HG02678 (cell line): ENCODE data around the gene ASMTL.
"Not testable (repeated sequence)": the region's sequence is repeated elsewhere in the genome, so short reads cannot be mapped to it uniquely, and the experiment has no call there.

Source experiments
- ATAC-seq: cut with Tn5 transposase; IDR thresholded peaks from one replicate; pipeline ENCODE4 v1.9.1; 2021; ENCODE audit warnings: mild to moderate bottlenecking, moderate library complexity; ENCODE audit not compliant: unreplicated experiment

Gene ASMTL

GRCh38 chrX:1411326-1411725 lies 41.4 kb downstream of the ASMTL start:
- ATAC-seq: no peak

GRCh38 chrX:1407035-1407434 lies 45.7 kb downstream of the ASMTL start:
- ATAC-seq: no peak

- not testable (repeated sequence) for ATAC-seq
Observed at GRCh38 chrX:1405769-1406168, 46.9 kb downstream of the ASMTL start.

- ATAC-seq: not testable (repeated sequence)
Observed at GRCh38 chrX:1403867-1404266, 48.8 kb downstream of the ASMTL start.

DNA sequence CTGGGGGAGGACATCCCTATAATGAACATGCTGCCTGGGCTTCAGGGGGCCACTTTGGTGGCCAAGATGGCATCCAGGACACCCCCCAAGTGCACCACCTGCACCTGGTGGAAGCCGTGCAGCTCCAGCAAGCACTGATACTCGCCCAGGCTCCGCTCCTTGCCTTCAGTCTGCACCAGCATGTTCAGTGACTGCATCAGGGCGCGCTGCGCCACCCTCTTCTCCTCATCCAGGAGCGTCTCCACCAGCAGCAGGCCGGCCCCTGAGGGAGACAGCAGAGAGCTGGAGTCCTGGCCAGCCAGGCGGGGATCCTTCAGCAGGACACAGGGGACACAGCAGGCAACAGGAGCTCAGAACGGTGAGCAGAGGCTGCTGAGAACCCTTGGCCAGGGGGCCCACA lies 49.5 kb downstream of the ASMTL start:
- no peak for ATAC-seq

- ATAC-seq: no peak
Observed at GRCh38 chrX:1401611-1402430, 50.9 kb downstream of the ASMTL start.

DNA sequence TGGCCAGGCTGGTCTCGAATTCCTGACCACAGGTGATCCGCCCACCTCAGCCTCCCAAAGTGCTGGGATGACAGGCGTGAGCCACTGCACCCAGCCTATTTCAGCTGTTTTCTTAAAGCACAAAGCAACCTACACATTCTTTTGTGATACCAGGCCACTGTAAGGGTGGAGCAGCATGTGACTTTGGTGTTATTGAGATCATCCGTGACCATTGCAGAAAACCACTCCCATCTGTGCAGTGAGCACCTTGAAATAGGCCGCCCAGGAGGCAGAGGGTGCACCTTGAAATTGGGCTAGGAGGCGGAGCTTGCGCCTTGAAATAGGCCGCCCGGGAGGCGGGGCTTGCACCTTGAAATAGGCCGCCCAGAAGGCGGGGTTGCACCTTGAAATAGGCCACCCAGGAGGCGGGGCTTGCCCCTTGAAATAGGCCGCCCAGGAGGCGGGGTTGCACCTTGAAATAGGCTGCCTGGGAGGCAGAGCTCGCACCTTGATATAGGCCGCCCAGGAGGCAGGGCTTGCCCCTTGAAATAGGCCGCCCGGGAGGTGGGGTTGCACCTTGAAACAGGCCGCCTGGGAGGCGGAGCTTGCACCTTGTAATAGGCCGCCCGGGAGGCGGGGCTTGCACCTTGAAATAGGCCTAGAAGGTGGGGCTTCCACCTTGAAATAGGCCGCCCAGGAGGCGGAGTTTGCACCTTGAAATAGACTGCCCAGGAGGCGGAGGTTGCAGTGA lies 51.8 kb downstream of the ASMTL start:
- no peak for ATAC-seq

GRCh38 chrX:1400049-1400448 lies 52.7 kb downstream of the ASMTL start:
- ATAC-seq: no peak

DNA sequence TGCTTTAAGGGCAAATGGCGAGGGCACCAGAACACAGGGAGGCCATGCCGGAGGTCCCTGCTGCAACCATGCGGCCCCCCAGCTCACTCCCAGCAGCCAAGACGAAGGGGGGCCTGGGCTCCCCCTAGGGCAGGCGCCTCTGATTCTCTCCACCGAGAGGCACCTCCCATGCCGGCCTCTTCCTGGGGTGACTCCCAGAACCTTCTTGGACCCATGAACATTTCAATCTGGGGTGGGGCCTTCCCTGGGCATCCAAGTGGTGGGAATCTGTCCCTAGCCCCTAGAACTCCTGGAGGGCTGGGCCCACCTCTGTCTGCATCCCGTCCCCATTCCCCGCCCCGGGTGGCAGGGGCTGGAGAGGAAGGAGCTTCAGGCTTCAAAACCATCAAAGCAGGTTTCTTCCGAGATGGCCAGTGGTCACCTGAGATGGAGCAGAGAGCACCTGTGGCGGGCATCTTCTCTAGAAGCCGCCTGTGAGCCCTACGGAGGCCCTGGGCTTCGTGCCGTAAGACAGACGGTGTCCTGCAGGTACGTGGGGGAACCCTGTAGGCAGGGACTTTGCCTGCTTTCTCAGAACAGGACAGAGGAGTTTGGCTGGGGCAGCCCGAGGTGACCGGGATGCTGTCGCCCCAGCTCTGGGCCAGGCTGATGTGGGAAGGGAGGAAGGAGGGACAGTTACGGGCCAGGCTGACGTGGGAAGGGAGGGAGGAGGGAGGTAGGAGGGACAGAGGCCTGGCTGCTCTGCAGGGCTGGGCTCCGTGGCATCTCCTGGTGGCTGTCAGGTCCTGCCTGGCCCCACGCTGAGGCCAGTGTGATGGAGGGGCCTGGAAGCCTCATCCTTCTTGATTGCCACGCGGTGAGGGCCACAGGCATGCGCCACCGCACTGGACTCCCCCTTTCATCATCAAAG lies 54.0 kb downstream of the ASMTL start:
- no peak for ATAC-seq

GRCh38 chrX:1397441-1398270 lies 55.1 kb downstream of the ASMTL start:
- ATAC-seq: no peak

GRCh38 chrX:1397001-1397400 lies 55.7 kb downstream of the ASMTL start:
- no peak for ATAC-seq

DNA sequence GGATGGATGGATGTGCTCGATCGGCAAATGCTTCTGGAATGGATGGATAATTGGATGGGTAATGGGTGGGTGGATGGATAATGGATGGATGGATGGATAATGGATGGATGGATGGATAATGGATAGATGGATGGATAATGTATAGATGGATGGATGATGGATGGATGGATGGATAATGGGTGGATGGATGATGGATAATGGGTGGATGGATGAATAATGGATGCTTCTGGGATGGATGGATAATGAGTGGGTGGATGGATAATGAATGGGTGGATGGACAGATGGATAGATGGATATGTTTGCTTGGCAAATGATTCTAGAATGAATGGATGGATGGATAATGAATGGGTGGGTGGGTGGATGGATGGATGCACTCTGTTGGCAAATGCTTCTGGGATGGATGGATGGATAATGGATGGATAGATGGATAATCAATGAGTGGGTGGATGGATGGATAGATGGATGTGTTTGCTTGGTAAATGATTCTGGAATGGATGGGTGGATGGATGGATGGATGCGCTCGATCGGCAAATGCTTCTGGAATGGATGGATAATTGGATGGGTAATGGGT lies 57.0 kb downstream of the ASMTL start:
- no peak for ATAC-seq

DNA sequence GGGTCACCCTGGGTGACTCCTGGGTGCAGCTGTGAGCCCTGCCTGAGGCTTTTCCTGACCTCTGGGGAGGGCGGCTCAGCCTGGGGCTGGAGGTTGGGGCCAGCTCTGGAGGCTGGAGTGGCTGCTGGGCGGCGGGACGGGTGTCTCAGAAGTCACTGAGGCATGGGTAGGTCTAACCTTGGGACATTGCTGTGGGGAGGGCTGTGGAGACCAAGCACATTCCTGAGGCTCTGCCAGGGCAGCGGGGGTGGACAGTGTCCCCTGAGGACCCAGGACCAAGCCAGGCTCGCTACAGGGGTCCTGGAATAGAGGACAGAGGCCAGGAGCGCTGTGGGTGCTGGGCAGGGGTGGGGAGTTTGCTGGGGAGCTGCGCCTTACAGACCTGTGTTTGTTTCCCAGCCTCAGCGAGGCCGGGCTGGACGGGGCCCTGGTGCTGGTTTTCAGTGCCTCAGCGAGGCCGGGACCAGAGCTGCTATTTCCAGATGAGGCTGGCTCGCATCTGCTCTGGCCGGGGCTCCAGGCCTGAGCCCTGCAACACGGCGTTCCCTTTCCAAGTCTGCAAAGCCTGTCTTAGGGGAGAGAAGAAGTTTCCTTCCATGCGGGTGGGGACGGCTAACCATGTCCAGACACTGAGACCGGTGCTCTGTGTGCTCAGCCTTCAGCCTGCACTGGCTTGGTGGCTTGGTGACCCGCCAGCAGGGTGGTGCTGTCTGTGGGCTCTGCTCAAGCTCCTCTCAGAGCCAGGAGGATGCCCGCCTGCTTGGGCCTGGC lies 57.8 kb downstream of the ASMTL start:
- ATAC-seq: no peak

DNA sequence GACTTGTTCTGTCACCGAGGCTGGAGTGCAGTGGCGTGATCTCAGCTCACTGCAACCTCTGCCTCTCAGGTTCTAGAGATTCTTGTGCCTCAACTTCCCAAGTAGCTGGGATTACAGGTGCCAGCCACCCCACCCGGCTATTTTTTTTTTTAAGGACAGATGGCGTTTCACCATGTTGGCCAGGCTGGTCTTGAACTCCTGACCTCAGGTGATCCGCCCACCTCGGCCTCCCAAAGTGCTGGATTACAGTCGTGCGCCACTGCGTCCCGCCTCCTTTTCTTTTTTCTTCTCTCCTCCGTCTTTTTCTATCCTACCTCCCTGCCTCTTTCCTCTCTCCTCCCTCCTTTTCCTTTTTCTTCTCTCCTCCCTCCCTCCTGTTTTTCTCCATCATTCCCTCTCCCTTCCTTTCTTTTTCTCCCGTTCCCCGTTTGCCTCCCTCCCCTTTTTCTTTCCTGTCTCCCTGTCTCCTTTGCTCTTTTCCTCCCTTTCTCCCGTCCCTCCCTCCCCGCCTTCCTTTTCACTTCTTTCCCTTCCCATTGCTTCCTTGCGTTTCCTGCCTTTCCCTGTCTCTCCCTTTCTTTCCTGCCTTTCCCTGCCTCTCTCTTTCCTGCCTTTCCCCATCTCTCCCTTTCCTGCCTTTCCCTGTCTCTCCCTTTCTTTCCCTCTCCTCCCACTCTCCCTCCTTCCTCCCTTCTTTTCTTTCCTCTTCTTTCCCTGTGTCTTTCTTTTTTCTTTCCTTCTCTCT lies 58.7 kb downstream of the ASMTL start:
- no peak for ATAC-seq

GRCh38 chrX:1392376-1393068 lies 60.2 kb downstream of the ASMTL start:
- ATAC-seq: peak; percentile 14

GRCh38 chrX:1391707-1392375 lies 60.9 kb downstream of the ASMTL start, which contains the start of gene SLC25A6:
TSS of gene SLC25A6 (minus strand) at chrX:1392113. CDS start at chrX:1392009, 104 bp downstream.
- ATAC-seq: peak; percentile 93

GRCh38 chrX:1391370-1391706 lies 61.4 kb downstream of the ASMTL start:
- no peak for ATAC-seq
